Fibroblast of lung (primary cell): Measurements from ENCODE around the gene ING5.

ENCODE experiments used
- EZH2 ChIP-seq: IDR thresholded peaks from 2 replicates; pipeline ENCODE4 v1.5.1; 2012; ENCODE audit warnings: low read length, control low read depth, mild to moderate bottlenecking; ENCODE audit errors: missing control alignments
- TF ChIP-seq, protein P1 (sequence below), 2 donors: IDR thresholded peaks in 1 of 2; conservative IDR thresholded peaks in 1 of 2; 1 replicate in 1 of 2; 2 replicates in 1 of 2; pipeline ENCODE4 v1.5.1; 2011 to 2012; ENCODE audit warnings: low read length in 2 of 2, control low read depth in 1 of 2, inconsistent platforms in 1 of 2, low read depth in 1 of 2, mild to moderate bottlenecking in 1 of 2

DNA sequence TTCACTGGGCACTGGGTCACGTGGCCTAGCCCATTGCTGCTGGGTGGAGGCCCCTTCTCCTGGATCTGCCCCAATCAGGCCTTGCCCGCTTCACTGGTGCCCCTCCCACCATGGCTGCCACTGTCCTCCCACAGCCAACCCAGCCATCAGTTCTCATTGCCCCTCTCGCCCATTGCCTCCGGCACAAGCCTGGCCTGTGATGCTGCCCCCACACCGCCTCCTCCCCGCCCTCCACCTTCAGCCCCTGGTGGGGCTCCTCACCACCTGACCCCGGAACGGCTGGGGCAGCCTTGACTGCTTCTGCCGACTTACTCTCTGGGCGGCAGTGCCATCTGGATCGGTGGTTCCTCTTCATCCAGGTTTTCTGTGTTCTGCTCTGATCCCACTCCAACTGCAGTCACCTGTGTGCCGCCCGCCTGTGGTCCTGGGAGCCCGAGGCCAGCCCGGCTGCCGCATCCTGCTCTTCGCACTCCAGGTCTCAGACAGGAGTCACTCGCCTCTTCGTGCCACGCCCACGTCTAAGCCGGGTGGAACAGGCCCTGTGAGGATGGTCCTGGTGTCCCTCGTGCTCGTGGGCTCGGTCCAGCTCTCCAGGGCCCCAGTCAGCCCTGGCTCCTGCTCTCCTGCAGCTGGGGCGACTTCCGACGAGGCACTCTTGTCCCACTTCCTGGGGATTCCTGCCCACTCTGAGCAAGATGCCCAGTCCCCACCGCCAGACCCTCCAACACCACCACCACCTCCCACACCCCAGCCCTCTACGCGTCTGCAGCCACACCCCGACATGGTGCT, 46.8 kb downstream of the ING5 start:
- TF ChIP-seq, protein P1, sequence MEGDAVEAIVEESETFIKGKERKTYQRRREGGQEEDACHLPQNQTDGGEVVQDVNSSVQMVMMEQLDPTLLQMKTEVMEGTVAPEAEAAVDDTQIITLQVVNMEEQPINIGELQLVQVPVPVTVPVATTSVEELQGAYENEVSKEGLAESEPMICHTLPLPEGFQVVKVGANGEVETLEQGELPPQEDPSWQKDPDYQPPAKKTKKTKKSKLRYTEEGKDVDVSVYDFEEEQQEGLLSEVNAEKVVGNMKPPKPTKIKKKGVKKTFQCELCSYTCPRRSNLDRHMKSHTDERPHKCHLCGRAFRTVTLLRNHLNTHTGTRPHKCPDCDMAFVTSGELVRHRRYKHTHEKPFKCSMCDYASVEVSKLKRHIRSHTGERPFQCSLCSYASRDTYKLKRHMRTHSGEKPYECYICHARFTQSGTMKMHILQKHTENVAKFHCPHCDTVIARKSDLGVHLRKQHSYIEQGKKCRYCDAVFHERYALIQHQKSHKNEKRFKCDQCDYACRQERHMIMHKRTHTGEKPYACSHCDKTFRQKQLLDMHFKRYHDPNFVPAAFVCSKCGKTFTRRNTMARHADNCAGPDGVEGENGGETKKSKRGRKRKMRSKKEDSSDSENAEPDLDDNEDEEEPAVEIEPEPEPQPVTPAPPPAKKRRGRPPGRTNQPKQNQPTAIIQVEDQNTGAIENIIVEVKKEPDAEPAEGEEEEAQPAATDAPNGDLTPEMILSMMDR (conservative IDR thresholded peaks at IDR 0.05 in 1 of 2, IDR thresholded peaks at IDR 0.05 in 1 of 2; ENCODE audit: low read depth in 1 of 2, low read length in 2 of 2): no peak
- TF ChIP-seq EZH2: no peak
